Dermis microvascular lymphatic vessel endothelial cell (primary cell): ENCODE results near the gene NEDD4L. TPM values are rescaled to one million over a fixed set of nuclear protein-coding genes. Genes with fewer than 3 reads are reported as not detected.

Experiments used
- DNase-seq, 2 donors: peaks; one replicate each; pipeline versions ENCODE4 v3.0.0 to v3.0.0-alpha.2; 2010; ENCODE audit warnings: low read depth in 2 of 2
- total RNA-seq: library from RNA; depleted of rRNA; stranded (reverse); fragments of >200 nt; gene quantifications from 2 replicates; pipeline ENCODE4 v1.2.1, GENCODE V29; 2014

Gene NEDD4L
- total RNA-seq, 1 donor from 2014 or later = 9.2 TPM

DNA sequence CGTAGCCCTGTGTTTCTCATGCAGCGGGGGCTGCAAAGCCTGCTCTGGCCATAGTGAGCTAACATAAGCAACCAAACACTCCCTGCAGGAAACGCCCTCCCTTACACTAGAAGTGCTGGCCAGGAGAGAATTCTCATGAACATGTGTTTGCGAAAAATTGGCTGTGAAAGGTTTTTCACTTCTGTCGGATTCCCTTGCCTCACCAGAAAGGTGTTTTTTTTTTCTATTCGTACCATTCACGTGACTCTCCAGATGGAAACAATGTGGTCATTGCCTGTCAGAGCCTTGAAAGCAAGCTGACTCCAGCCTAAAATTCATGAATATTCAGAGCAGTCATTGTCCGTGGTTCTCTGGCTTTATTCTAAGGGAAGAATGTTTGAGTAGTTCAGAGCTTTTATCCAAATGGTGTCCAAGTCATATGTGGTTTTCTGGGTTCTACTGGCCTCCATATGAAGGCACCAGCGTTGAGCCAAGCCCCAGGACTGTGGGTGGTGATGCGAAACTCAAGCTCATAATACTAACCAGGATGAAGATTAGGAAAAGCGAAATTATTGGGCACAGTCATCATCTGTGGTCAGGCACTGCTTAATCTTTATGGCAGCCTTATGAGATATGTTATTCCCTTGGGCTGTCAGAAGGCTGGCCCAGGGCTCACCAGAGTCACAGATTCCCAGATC is 348.4 kb downstream of the NEDD4L start:
- DNase-seq = peak; percentile 76 to 96

GRCh38 chr18:58393295-58393694 is 349.3 kb downstream of the NEDD4L start:
- DNase-seq = peak; percentile 70 to 95

DNA sequence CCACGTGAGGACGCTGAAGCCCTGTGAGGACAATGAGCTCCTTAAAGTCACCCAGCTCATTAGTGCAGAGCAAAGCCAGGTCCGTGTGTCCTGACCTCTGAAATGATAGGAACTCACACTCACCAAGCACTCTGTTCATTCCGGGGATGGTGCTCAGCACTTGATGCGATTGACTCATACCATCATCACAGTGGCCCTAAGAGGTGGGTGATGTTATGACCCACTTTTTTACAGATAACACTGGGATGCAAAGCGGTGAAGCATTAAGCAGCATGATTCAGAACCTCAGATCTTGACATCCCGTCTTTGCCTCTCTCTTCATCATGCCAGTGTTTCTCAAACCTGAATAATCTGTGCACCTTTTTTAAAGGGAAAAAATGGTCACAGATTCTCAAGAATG is 350.0 kb downstream of the NEDD4L start:
- no peak for DNase-seq

GRCh38 chr18:58394602-58395425 is 350.8 kb downstream of the NEDD4L start:
- no peak for DNase-seq

DNA sequence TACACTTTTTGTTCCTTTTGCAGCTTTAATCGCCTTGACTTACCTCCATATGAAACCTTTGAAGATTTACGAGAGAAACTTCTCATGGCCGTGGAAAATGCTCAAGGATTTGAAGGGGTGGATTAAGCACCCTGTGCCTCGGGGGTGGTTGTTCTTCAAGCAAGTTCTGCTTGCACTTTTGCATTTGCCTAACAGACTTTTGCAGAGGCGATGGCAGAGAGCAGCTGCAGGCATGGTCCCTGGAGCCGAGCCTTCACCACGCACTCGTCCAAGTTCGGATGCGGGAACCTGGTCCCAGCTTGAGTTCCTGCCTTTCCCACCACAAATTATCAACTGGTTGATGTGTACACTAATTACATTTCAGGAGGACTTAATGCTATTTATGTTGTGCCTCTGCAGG is 352.1 kb downstream of the NEDD4L start:
- DNase-seq = no peak

- DNase-seq = peak; percentile 67 to 86
These were observed 352.9 kb downstream of the NEDD4L start for GRCh38 chr18:58396966-58397365.

DNA sequence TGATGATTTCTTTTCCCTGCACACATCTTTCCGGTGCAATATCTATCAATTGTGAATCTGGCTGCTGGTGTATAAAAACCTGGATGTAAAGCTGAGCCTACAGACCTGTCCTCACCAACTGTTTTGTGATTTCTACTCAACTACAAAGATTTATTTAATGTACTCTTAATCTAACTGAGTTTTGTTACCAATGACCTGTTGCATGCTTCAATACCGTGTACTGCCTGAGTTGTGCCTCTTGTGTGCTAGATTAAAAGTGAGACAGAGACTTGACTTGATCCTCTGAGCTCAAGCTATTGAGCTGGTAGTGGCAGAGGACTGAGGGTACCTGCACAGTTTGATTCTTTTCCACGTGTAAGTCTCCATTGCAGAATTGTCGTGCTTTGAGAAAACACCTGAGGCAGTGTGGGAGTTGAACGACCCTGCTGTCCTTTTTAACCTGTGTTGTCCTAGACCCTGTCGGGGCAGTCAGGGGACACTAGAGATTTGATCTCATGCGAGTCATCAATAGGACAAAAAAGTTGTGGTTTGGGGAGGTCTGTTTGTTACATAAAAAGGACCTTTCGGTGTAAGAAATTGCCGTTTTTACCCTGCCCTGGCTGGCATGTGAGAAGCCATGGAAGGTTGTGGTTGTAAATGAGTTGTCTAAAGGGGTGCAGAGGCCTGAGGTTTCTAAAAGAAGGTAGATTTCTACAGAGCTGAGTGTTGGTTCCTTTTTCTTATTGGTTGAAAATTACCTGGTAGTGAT is 353.5 kb downstream of the NEDD4L start:
- DNase-seq = no peak

DNA sequence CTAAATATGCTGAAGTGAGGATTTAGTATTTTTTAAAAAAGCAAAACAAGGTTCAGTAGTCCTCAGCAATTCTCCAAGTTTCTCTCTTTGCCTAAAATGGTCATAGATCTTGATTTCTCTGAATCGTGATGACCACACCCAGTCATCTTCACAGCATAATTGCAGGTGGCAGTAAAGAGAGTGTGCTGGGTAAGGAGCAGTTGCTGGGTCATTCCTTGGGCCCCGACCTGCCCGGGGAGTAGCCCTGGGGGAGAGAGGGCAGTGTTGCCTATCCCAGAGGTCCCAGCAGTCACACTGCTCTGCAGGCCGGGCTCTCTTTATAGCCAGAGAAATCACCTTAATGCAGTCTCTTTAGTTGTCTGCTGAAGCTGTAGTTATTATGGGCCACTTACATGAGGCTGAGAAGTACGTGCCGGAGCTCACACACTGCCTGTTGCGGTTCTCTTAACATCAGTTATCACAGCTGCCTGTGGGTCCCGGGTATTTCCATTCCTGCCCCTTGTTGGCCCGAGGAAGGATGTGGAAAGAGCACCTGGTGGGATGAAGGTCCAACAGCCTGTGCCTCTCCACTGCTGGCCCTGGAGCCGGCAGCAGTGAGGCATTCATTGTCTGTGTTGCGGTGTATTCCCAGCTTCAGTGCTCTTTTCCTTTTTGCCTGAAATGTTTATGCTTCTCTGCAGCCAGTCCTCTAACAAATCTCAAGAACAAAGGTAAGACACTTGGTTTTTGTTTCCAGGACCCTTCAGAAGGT is 354.8 kb downstream of the NEDD4L start:
- DNase-seq = peak in 1 of 2 donors; percentile 43

GRCh38 chr18:58400331-58400870 is 356.4 kb downstream of the NEDD4L start:
- DNase-seq = no peak

DNA sequence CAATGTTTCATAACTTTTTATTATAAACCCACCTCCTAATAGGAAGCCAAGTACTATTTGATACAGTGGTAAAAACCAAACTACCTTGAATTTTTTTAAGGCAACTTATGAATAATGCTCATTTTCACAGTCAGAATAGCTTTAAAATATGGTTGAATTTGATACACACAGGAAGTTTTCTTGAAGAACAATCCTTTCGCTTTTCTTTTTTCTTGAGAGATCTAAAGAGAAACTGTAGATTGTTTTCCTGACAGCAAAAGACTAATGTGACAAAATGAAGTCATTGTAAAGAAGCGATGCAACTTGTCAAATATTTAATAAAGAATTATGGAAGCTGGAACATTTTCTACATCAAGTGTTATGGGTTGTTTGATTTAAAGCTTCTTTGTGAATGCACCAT is 357.2 kb downstream of the NEDD4L start:
- DNase-seq = no peak

- DNase-seq = peak in 1 of 2 donors; percentile 28
These were observed 358.2 kb downstream of the NEDD4L start for GRCh38 chr18:58402247-58402646.

DNA sequence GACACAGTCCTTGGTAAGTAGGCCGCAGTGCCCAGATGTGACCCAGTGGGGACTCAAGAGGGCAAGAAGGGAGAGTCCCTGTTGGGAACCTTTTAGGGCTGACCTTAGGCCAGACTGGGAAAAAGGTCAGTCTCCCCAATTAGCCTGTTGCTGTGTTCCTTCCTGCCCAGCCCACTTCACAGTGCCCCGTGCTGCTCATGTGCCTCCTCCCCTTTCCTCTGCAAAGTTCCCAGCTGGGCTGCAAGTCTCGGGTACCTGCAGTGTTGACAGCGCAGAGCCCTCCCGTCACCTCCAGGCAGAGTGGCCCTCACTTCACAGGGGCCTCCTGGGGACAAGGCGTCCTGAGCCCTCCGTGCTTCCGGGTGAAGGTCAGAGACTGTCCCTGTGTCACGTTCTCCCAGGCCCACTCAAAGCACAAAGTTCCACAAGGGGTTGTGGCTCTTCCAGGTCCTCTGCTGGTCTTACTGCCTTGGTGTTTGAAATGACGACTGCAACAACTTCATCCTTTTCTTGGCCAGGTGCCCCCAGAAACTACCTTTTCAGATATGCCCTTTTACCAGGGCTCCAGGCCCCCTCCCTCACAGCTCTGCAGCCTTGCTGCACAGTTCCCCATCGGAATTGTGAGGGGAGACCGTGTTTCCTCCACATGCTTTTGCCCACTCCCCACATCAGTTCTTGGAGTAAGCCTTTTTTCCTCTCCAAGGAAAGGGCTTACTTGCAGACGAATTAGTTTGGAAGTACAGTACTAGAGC is 359.1 kb downstream of the NEDD4L start:
- DNase-seq = no peak

DNA sequence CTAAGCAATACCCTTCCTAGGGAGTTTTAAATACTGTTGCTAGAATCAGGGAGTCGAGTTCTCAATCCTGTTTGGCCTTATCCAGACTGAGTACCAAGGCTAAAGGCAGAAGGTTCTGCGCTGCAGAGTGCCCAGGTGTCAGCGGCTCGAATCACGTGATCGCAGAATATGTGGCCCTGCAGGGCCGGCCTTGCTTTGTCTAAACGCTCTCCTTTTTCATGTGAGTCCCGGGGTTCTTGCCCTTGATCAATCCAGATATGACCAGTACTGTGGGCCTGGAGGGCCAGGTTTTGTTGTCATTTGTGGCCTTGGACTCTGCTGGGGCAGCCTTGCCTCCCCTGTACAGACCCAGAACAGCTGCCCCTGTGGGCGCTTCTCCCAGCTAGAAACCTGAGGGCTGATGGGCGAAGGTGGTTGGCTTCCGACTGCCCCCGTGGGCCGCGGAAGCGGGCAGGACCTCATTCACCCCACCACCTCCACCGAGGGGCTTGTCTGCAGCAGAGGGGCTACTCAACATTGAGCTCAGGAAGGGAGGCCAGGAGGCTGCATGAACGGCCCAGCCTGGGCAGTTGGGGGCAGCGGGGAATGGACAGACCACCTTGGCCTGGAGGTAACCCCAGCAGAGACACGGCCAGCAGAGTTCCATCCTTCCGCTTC is 359.9 kb downstream of the NEDD4L start:
- no peak for DNase-seq

GRCh38 chr18:58405107-58405898 is 361.3 kb downstream of the NEDD4L start:
- DNase-seq = no peak

GRCh38 chr18:58407263-58407648 is 363.2 kb downstream of the NEDD4L start:
- no peak for DNase-seq

GRCh38 chr18:58407649-58408407 is 363.8 kb downstream of the NEDD4L start:
- no peak for DNase-seq

DNA sequence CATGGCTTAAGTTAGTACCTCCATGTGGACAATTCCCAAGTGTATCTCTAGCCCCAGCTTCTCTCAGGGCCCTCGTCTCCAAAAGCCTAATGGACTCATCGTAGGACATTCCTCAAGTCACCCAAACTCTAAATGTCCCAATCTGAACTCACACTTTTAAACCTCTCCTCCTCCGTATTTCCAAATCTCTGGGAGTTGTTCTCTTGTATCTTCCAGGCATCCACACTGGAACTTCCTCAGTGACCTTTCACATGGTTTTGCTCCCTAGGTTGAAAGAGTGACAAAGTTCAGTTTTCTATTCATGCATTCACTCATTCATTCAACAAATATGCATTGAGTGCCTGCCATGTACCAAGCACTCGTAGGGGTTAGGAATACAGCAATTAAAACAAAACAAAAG is 364.6 kb downstream of the NEDD4L start:
- no peak for DNase-seq

- no peak for DNase-seq
These were observed 365.9 kb downstream of the NEDD4L start for GRCh38 chr18:58409802-58410445.
